ENCODE measurements around the gene ADCK2.

DNA sequence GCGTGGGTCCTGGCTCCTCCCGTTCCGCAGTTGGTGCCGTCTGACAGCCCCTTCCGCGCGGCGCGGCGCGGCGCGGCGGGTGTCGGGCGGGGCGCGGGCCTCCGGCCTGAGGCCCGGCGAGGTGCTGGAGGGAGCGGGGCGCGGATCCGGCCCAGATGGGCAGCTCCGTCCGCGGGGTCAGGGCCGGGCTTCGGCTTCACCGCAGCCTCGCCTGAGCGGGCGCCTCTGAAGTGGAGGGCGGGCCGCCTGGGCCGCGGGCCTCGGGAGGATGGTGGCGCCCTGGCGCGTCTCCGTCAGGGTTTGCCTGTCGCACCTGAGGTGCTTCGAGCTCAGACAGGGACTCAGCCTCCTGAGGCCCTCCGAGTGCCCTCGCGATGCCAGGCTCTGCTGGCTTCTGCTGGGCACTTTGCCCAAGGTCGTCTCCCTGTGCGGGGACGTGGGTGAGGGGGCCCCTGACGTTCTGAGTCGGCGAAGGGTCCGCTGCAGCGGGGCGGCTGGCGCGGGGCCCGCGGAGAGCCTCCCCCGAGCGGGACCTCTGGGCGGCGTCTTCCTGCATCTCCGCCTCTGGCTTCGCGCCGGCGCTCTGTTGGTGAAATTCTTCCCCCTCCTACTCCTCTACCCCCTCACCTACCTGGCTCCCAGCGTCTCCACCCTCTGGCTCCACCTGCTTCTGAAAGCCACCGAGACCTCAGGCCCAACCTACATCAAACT, 473 bp downstream of the ADCK2 start:
- TF ChIP-seq, protein P1, sequence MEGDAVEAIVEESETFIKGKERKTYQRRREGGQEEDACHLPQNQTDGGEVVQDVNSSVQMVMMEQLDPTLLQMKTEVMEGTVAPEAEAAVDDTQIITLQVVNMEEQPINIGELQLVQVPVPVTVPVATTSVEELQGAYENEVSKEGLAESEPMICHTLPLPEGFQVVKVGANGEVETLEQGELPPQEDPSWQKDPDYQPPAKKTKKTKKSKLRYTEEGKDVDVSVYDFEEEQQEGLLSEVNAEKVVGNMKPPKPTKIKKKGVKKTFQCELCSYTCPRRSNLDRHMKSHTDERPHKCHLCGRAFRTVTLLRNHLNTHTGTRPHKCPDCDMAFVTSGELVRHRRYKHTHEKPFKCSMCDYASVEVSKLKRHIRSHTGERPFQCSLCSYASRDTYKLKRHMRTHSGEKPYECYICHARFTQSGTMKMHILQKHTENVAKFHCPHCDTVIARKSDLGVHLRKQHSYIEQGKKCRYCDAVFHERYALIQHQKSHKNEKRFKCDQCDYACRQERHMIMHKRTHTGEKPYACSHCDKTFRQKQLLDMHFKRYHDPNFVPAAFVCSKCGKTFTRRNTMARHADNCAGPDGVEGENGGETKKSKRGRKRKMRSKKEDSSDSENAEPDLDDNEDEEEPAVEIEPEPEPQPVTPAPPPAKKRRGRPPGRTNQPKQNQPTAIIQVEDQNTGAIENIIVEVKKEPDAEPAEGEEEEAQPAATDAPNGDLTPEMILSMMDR (conservative IDR thresholded peaks at IDR 0.05; ENCODE audit: low read length): no peak
- TF ChIP-seq EZH2phosphoT487 (IDR thresholded peaks at IDR 0.05; ENCODE audit: borderline replicate concordance): no peak

Measured in Loucy (cell line).